Tibial nerve (tissue), 4 donors: Measurements from ENCODE around the gene SDK1. TPM values are rescaled to one million over a fixed set of nuclear protein-coding genes. Genes with fewer than 3 reads are reported as not detected.

Experiments
- DNase-seq, 2 donors: peaks; one replicate each; pipeline ENCODE4 v3.0.0-alpha.2; 2019; ENCODE audit warnings: low spot score in 2 of 2
- H3K27ac ChIP-seq, 4 donors: fragments of 200-600 bp; sonication (generic) in 3 of 4; one replicate each; pipeline ENCODE4 v1.5.1; 2017 to 2019; ENCODE audit warnings: mild to moderate bottlenecking in 1 of 4
- H3K27me3 ChIP-seq, 2 donors: fragments of 200-600 bp; sonication (generic) in 1 of 2; one replicate each; pipeline versions ENCODE4 v1.5.1 to v1.6.0; 2017 to 2019
- H3K36me3 ChIP-seq, 3 donors: fragments of 200-600 bp; sonication (generic); one replicate each; pipeline ENCODE4 v1.5.1; 2018 to 2019
- H3K4me1 ChIP-seq, 4 donors: fragments of 200-600 bp; sonication (generic) in 3 of 4; one replicate each; pipeline ENCODE4 v1.5.1; 2017 to 2019
- H3K4me3 ChIP-seq, 4 donors: fragments of 200-600 bp; sonication (generic) in 3 of 4; one replicate each; pipeline ENCODE4 v1.5.1; 2017 to 2019; ENCODE audit warnings: mild to moderate bottlenecking in 1 of 4, moderate library complexity in 1 of 4
- H3K9me3 ChIP-seq, 4 donors: fragments of 200-600 bp; sonication (generic) in 3 of 4; one replicate each; pipeline ENCODE4 v1.5.1; 2017 to 2019
- EP300 ChIP-seq, 2 donors: sonication (generic); formaldehyde crosslinking; IDR thresholded peaks; one replicate each; pipeline ENCODE4 v1.6.1; 2017; ENCODE audit warnings: antibody characterized with exemption in 2 of 2, mild to moderate bottlenecking in 1 of 2
- POLR2A ChIP-seq, 2 donors: fragments of 450-650 bp; IDR thresholded peaks; one replicate each; pipeline ENCODE4 v1.6.1; 2017; ENCODE audit warnings: antibody characterized with exemption in 2 of 2, mild to moderate bottlenecking in 2 of 2, moderate library complexity in 2 of 2
- WGBS, 2 donors: methylation state at CpG; one replicate each; pipeline ENCODE4 v1.1.5; 2018; 5-methylcytosine and 5-hydroxymethylcytosine counted together
- total RNA-seq, 4 donors: library from RNA; depleted of rRNA; stranded (reverse); fragments of >200 nt; gene quantifications; one replicate each; pipeline ENCODE4 v1.1.0, GENCODE V29; 2016
- TF ChIP-seq, protein P1 (sequence below), 5 experiments: fragments of 200-600 bp in 3 of 5; fragments of 450-650 bp in 2 of 5; sonication (generic) in 3 of 5; IDR thresholded peaks; one replicate each; pipeline ENCODE4 v1.5.1; 2016 to 2019; ENCODE audit warnings: antibody characterized with exemption in 5 of 5, mild to moderate bottlenecking in 3 of 5, moderate library complexity in 2 of 5

Gene SDK1
- total RNA-seq, 4 donors from 2014 or later: 8.2 to 16.2 (median 12.9) TPM

DNA sequence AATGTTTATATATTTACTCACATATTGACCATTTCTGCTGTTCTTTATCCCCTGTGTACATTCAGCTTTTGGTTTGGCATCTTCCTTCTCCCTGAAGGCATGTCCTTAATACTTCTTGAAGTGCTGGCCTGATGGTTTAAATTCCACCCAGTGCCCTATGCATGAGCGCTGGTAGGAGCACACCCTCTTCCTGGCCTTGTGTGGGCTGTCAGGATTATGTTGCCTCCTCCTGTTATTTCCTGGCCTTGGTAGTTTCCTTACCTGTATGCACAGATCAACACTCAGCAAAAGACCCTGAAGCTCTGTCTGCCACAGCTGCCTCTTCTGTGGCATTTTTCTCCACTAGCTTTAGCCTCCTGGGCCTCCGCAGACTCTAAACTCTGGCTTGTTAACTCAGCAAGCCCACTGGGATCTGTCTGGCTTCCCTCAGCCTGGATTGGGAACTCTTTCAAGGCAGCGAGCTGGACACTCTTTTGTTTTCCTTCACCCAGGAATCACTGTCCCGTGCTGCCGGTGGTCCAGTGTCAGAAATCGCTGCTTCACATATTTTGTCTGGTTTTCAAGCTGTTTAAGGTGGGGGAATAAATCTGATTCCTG lies 595.2 kb downstream of the SDK1 start:
- no peak for DNase-seq
- 67 to 74% methylated on average over 6 of the region's 6 CpGs for WGBS, 2 donors
- H3K27ac ChIP-seq: peak overlapping the region in 1 of 4 donors; percentile 8
- no peaks in the 10 kb centered on the region for H3K36me3 ChIP-seq
- no peak for TF ChIP-seq POLR2A (IDR thresholded peaks at IDR 0.05)
- no peak for TF ChIP-seq EP300 (IDR thresholded peaks at IDR 0.05)
- TF ChIP-seq, protein P1, sequence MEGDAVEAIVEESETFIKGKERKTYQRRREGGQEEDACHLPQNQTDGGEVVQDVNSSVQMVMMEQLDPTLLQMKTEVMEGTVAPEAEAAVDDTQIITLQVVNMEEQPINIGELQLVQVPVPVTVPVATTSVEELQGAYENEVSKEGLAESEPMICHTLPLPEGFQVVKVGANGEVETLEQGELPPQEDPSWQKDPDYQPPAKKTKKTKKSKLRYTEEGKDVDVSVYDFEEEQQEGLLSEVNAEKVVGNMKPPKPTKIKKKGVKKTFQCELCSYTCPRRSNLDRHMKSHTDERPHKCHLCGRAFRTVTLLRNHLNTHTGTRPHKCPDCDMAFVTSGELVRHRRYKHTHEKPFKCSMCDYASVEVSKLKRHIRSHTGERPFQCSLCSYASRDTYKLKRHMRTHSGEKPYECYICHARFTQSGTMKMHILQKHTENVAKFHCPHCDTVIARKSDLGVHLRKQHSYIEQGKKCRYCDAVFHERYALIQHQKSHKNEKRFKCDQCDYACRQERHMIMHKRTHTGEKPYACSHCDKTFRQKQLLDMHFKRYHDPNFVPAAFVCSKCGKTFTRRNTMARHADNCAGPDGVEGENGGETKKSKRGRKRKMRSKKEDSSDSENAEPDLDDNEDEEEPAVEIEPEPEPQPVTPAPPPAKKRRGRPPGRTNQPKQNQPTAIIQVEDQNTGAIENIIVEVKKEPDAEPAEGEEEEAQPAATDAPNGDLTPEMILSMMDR (IDR thresholded peaks at IDR 0.05): no peak
- H3K4me3 ChIP-seq: no peak overlapping the region
- H3K27me3 ChIP-seq: no peaks in the 10 kb centered on the region
- H3K9me3 ChIP-seq: no peaks in the 10 kb centered on the region
- H3K4me1 ChIP-seq: peaks cover 0 to 10% (median 0%) of the 10 kb centered on the region in 4 donors

DNA sequence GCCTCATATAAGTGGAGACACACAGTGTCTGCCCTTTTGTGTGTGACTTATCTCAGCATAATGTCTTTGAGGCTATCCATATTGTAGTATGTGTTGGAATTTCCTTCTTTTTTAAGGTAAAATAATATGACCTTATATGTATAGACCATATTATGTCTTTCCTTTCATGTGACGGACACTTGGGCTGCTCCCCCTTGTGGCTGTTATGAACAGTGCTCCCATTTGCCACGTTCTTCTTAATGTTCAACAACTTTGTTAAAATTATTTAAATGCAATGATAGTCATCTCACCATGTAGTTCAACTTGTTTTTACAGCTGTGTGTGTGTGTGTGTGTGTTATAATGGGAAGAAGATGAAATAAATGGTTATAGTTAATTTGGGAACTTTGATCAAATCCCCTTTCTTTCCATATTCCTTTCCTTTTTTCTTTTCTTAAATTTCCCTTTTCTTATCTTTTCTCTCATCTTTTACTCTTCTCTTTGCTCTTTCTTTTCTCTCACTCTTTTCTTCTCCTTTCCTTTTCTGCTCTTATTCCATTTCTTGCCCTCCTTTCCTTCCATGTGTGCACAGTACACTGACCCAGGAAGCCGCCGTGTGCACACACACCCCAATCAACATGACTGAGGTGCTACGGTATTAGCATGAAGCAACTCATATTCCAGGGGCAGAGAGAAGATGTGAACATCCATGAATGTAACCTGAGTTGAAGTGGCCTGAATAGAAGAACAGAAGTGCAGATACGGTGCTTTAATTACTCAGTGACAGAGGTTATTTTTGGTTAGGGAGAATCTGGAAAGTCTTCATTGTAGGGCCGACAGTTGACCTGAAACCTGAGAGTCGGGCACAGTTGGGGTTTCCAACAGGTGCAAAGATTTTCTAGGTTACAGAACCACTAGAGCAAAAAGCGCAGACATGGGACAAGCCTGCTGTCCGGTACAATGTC lies 596.6 kb downstream of the SDK1 start:
- H3K36me3 ChIP-seq: no peaks in the 10 kb centered on the region
- 79 to 80% methylated on average over 10 of the region's 10 CpGs for WGBS, 2 donors
- H3K4me1 ChIP-seq: peaks cover 0 to 10% (median 0%) of the 10 kb centered on the region in 4 donors
- peak in 1 of 2 donors; percentile 35 for DNase-seq
- no peak for TF ChIP-seq EP300 (IDR thresholded peaks at IDR 0.05)
- TF ChIP-seq POLR2A (IDR thresholded peaks at IDR 0.05): no peak
- TF ChIP-seq, protein P1 (IDR thresholded peaks at IDR 0.05): peak; percentile 60 to 78 (median 69)
- H3K4me3 ChIP-seq: no peak overlapping the region
- no peak overlapping the region for H3K27ac ChIP-seq
- H3K9me3 ChIP-seq: no peaks in the 10 kb centered on the region
- H3K27me3 ChIP-seq: no peaks in the 10 kb centered on the region

DNA sequence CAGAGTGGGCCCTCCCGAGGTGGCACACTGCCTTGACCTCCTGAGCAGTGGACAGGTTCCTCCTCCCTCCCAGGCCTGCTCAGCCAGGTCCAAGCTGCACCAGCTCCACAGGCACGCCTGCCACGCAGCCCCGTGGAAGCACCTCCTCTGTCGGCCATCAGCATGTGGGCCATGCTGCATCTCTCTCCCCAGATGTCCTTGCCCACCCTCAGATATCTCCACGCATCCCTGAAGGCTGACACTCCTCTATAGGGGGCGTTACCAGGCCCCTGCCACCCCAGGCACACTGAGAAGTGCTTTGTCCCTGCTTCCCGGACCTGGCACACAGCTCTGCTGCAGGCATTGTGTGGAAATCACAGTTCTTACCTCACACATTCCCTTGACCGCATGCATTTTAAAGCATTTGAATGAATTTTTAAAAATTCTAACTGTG lies 598.5 kb downstream of the SDK1 start:
- no peak overlapping the region for H3K4me3 ChIP-seq
- WGBS, 2 donors: 64 to 70% methylated on average over 9 of the region's 9 CpGs
- no peaks in the 10 kb centered on the region for H3K9me3 ChIP-seq
- no peaks in the 10 kb centered on the region for H3K27me3 ChIP-seq
- TF ChIP-seq, protein P1 (IDR thresholded peaks at IDR 0.05): no peak
- TF ChIP-seq POLR2A (IDR thresholded peaks at IDR 0.05): no peak
- no peak for TF ChIP-seq EP300 (IDR thresholded peaks at IDR 0.05)
- H3K4me1 ChIP-seq: peaks cover 0 to 10% (median 0%) of the 10 kb centered on the region in 4 donors
- no peaks in the 10 kb centered on the region for H3K36me3 ChIP-seq
- H3K27ac ChIP-seq: peak overlapping the region in 1 of 4 donors; percentile 18
- no peak for DNase-seq

DNA sequence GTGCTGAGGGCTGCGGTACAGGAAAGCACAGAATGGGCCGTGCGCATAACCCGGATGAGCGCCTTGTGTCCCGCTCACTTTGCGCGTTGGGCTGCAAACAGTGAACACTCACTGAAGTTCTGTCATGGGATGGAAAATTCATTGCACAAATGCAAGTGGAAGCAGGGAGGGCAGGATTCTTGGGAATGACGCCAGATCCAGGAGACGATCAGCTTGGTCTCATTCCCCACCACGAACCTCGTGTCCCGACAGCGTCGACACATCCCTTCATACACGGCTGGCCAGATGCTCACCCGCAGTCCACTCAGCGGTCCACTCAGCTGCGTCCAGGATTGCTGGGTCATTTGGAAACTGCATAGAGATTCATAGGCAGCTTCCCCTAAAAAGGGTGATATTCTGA lies 607.1 kb downstream of the SDK1 start:
- TF ChIP-seq POLR2A (IDR thresholded peaks at IDR 0.05): no peak
- no peak for TF ChIP-seq EP300 (IDR thresholded peaks at IDR 0.05)
- TF ChIP-seq, protein P1 (IDR thresholded peaks at IDR 0.05): no peak
- Histone ChIP-seq H3K36me3 (no peaks in the 10 kb centered on the region), H3K27ac (peak overlapping the region in 2 of 4 donors; percentile 59 to 77), H3K4me1 (peaks cover 0 to 14% (median 0%) of the 10 kb centered on the region in 4 donors), H3K9me3 (peaks cover 0 to 4% (median 0%) of the 10 kb centered on the region in 4 donors), H3K27me3 (no peaks in the 10 kb centered on the region), H3K4me3 (no peak overlapping the region)
- WGBS, 2 donors: 72 to 89% methylated on average over 19 of the region's 19 CpGs
- no peak for DNase-seq
